Mononuclear cell (primary cell): ENCODE measurements around the gene NANOG. TPM values are rescaled to one million over a fixed set of nuclear protein-coding genes. Genes with fewer than 3 reads are reported as not detected.
"Not testable (repeated sequence)": the region's sequence is repeated elsewhere in the genome, so short reads cannot be mapped to it uniquely, and the experiment has no call there.

Experiments
- H3K27me3 ChIP-seq: 2 replicates; pipeline ENCODE4 v1.6.0; 2011; ENCODE audit warnings: low read length, control low read depth; ENCODE audit not compliant: insufficient read depth
- H3K4me1 ChIP-seq: 2 replicates; pipeline ENCODE4 v1.5.1; 2011; ENCODE audit warnings: mild to moderate bottlenecking, low read length, control low read depth; ENCODE audit not compliant: insufficient read depth
- H3K4me3 ChIP-seq: 2 replicates; pipeline ENCODE4 v1.5.1; 2011; ENCODE audit warnings: mild to moderate bottlenecking, low read length, moderate library complexity
- H3K9me3 ChIP-seq: 2 replicates; pipeline ENCODE4 v1.5.1; 2011; ENCODE audit warnings: low read depth, mild to moderate bottlenecking, control low read depth, low read length
- total RNA-seq: library from RNA; depleted of rRNA; stranded (reverse); fragments of >200 nt; gene quantifications from one replicate; pipeline ENCODE4 v1.2.3, GENCODE V29; 2012

NANOG gene
- total RNA-seq: not detected

- not testable (repeated sequence) for H3K27me3 ChIP-seq, H3K4me3 ChIP-seq, H3K9me3 ChIP-seq
- H3K4me1 ChIP-seq: peaks cover 42% of the 10 kb centered on the region
Observed at GRCh38 chr12:7788884-7789528, at the start of gene NANOG. Gene NANOG, plus strand, starts transcription at chr12:7789402. Its CDS starts 213 bp downstream, at chr12:7789615.

GRCh38 chr12:7747246-7747645, 42.0 kb upstream of the NANOG start, which contains the start of gene CLEC4C:
Gene CLEC4C, minus strand, starts transcription at chr12:7747375. Its CDS starts 27 bp downstream, at chr12:7747348.
- no peak within 1 kb of the TSS for H3K4me3 ChIP-seq
- H3K9me3 ChIP-seq: no peaks in the 10 kb centered on the region
- H3K4me1 ChIP-seq: peaks cover 16% of the 10 kb centered on the region
- no peaks in the 10 kb centered on the region for H3K27me3 ChIP-seq

GRCh38 chr12:7748852-7749251, 40.4 kb upstream of the NANOG start:
- no peak overlapping the region for H3K4me3 ChIP-seq
- H3K9me3 ChIP-seq: no peaks in the 10 kb centered on the region
- H3K4me1 ChIP-seq: peaks cover 30% of the 10 kb centered on the region
- H3K27me3 ChIP-seq: no peaks in the 10 kb centered on the region

DNA sequence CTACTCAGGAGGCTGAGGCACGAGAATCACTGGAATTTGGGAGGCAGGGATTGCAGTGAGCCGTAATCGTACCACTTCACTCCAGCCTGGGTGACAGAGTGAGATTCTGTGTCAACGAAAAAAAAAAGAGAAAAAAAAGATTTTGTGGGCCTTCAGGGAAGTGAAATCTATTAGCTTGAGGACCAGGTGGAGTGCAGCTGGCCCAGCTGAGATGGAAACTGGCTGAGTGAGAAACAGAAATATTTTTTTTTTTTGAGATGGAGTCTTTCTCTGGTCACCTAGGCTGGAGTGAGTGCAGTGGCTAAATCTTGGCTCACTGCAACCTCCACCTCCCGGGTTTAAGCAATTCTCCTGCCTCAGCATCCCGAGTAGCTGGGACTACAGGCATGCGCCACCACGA, 39.8 kb upstream of the NANOG start:
- Histone ChIP-seq H3K9me3 (no peaks in the 10 kb centered on the region), H3K27me3 (no peaks in the 10 kb centered on the region), H3K4me3 (no peak overlapping the region), H3K4me1 (peaks cover 34% of the 10 kb centered on the region)

GRCh38 chr12:7750350-7750749, 38.9 kb upstream of the NANOG start:
- Histone ChIP-seq H3K9me3 (no peaks in the 10 kb centered on the region), H3K27me3 (no peaks in the 10 kb centered on the region), H3K4me3 (no peak overlapping the region), H3K4me1 (peaks cover 29% of the 10 kb centered on the region)

DNA sequence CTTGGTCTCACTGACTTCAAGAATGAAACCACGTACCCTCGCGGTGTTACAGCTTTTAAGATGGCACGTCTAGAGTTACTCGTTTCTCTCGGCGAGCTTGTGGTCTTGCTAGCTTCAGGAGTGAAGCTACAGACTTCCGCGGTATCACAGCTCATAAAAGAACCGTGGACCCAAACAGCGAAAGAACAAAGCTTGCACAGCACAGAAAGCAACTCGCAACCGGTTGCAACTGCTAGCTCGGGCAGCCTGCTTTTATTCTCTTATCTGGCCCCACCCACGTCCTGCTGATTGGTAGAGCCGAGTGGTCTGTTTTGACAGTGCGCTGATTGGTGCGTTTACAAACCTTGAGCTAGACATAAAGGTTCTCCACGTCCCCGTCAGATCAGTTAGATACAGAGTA, 37.8 kb upstream of the NANOG start:
- no peak overlapping the region for H3K4me3 ChIP-seq
- H3K27me3 ChIP-seq: no peaks in the 10 kb centered on the region
- H3K9me3 ChIP-seq: no peaks in the 10 kb centered on the region
- peaks cover 34% of the 10 kb centered on the region for H3K4me1 ChIP-seq

DNA sequence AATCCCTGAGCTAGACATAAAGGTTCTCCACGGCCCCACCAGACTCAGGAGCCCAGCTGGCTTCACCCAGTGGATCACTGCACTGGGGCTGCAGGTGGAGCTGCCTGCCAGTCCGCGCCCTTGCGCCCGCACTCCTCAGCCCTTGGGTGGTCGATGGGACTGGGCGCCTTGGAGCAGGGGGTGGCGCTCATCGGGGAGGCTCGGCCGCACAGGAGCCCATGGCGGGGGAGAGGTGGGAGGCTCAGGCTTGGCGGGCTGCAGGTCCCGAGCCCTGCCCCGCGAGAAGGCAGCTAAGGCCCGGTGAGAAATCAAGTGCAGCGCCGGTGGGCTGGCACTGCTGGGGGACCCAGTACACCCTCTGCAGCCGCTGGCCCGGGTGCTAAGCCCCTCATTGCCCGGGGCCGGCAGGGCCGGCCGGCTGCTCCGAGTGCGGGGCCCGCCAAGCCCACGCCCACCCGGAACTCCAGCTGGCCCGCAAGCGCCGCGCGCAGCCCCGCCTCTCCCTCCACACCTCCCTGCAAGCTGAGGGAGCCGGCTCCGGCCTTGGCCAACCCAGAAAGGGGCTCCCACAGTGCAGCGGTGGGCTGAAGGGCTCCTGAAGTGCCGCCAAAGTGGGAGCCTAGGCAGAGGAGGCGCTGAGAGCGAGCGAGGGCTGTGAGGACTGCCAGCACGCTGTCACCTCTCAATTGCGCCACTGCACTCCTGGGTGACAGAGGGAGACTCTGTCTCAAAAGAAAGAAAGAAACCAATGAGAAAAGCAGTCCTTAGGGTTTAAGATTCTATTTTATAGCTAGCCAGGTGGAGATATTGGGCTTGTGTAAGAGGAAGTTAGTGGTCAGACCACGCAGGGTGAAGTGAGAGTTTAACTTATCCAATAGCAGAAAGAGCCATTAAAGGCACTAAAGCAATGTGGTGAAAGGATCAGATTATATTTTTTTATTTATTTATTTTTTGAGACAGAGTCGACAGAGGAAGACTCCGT, 37.0 kb upstream of the NANOG start:
- H3K4me1 ChIP-seq: peaks cover 34% of the 10 kb centered on the region
- not testable (repeated sequence) for H3K4me3 ChIP-seq, H3K9me3 ChIP-seq, H3K27me3 ChIP-seq

GRCh38 chr12:7755668-7756067, 33.5 kb upstream of the NANOG start:
- not testable (repeated sequence) for H3K27me3 ChIP-seq, H3K9me3 ChIP-seq, H3K4me3 ChIP-seq
- H3K4me1 ChIP-seq: peaks cover 39% of the 10 kb centered on the region

- Histone ChIP-seq H3K4me3 (no peak overlapping the region), H3K9me3 (no peaks in the 10 kb centered on the region), H3K4me1 (peaks cover 39% of the 10 kb centered on the region), H3K27me3 (no peaks in the 10 kb centered on the region)
Observed at GRCh38 chr12:7756993-7757392, 32.2 kb upstream of the NANOG start.

GRCh38 chr12:7758766-7759140, 30.4 kb upstream of the NANOG start:
- Histone ChIP-seq H3K4me3 (no peak overlapping the region), H3K4me1 (peaks cover 25% of the 10 kb centered on the region), H3K9me3 (no peaks in the 10 kb centered on the region), H3K27me3 (no peaks in the 10 kb centered on the region)

DNA sequence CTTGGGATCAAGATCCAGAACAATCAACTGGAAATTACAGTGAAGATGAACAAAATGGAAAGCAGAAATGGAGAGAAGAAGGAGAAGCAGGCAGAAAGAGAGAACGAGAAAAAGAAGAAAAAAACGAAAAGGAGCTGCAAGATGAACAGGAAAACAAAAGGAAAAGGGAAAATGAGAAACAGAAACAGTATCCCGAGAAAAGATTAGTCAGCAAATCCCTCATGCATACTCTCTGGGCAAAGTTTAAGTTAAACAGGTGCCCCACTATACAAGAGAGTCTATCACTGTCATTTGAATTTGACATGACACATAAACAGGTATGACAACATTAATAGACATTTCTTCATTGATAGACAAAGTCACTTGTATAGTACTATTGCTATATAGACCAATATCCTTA, 19.2 kb upstream of the NANOG start:
- H3K4me1 ChIP-seq: no peaks in the 10 kb centered on the region
- no peaks in the 10 kb centered on the region for H3K9me3 ChIP-seq
- H3K4me3 ChIP-seq: no peak overlapping the region
- H3K27me3 ChIP-seq: no peaks in the 10 kb centered on the region

- H3K9me3 ChIP-seq: no peaks in the 10 kb centered on the region
- no peak overlapping the region for H3K4me3 ChIP-seq
- peaks cover 4% of the 10 kb centered on the region for H3K4me1 ChIP-seq
- H3K27me3 ChIP-seq: no peaks in the 10 kb centered on the region
Observed at GRCh38 chr12:7781274-7781673, 7.9 kb upstream of the NANOG start.

GRCh38 chr12:7782055-7782454, 7.1 kb upstream of the NANOG start:
- Histone ChIP-seq H3K27me3 (no peaks in the 10 kb centered on the region), H3K4me1 (peaks cover 5% of the 10 kb centered on the region), H3K9me3 (no peaks in the 10 kb centered on the region), H3K4me3 (no peak overlapping the region)

- H3K4me1 ChIP-seq: peaks cover 19% of the 10 kb centered on the region
- H3K27me3 ChIP-seq, H3K9me3 ChIP-seq, H3K4me3 ChIP-seq: not testable (repeated sequence)
Observed at GRCh38 chr12:7783433-7783832, 5.8 kb upstream of the NANOG start.

DNA sequence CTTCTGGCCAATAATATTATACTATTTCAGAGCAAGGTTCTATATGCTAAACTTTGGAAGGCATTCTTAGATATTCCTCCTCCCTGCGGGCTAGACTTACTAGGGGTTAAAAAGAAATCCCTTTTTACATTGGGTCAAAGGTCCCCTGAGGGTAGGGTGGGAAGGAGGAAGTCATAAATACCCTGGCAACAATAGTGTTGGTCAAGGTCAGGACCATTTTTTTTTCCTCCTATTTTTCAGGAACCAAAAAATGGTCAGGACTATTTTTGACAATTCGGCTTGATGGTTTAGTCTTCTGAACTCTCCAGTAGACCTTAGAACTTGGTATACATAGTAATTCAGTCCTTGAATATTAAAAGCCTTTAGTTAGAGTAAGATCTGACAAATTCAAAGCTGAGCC, 4.5 kb upstream of the NANOG start:
- peaks cover 20% of the 10 kb centered on the region for H3K4me1 ChIP-seq

More for the DNA sequence above, 4.5 kb upstream of the NANOG start:
- Histone ChIP-seq H3K9me3 (no peaks in the 10 kb centered on the region), H3K4me3 (no peak overlapping the region), H3K27me3 (no peaks in the 10 kb centered on the region)
